ENCODE data around the gene SPNS2. TPM values are rescaled to one million over a fixed set of nuclear protein-coding genes. Genes with fewer than 3 reads are reported as not detected.

SPNS2 gene
- polyA plus RNA-seq, 1 donor from 2014 or later, result 39.7 TPM

DNA sequence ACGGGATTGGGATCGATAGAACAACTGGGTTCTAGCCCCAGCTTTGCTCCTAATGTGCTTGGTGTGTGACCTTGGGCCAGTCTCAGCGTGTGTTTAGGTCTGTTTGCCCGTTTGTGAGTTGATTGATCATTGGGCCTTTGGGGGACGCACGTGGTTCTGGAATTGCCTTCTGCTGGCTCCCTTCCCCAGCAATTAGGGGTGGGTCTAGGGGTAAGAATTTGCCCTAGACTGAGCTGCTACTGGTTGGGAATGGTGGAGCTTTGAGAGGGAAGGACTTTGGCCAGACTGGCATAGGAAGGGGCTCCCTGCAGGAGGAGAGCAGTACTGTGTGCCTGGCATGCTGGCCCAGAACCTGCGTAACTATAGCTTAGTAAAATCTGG, 1.5 kb downstream of the SPNS2 start:
- H3K9me3 ChIP-seq (ENCODE audit: low read length), result no peaks in the 10 kb centered on the region
- peak overlapping the region; percentile 95 for H3K9ac ChIP-seq (ENCODE audit: low read length)
- no peaks in the 10 kb centered on the region for H3K36me3 ChIP-seq (ENCODE audit: insufficient read depth, low read length)
- H3K27me3 ChIP-seq (ENCODE audit: insufficient read depth, low read depth, low read length), result peaks cover 11% of the 10 kb centered on the region
- peak overlapping the region; percentile 96 for H3K4me2 ChIP-seq (ENCODE audit: low read length)
- no peaks in the 10 kb centered on the region for H4K20me1 ChIP-seq (ENCODE audit: insufficient read depth)
- peak overlapping the region; percentile 81 for H3K27ac ChIP-seq (ENCODE audit: low read length)
- peaks cover 11% of the 10 kb centered on the region for H3K79me2 ChIP-seq (replicated peaks; ENCODE audit: insufficient read depth, low read length)
- peak overlapping the region; percentile 75 for H2AFZ ChIP-seq (ENCODE audit: low read depth, low read length)
- peak overlapping the region; percentile 97 for H3K4me3 ChIP-seq (ENCODE audit: low read length)
- H3K9me2 ChIP-seq (ENCODE audit: insufficient read depth, low read length), result no peaks in the 10 kb centered on the region
- H3F3A ChIP-seq (ENCODE audit: insufficient read depth, low read length, poor library complexity, severe bottlenecking), result peaks cover 4% of the 10 kb centered on the region
- no peak for TF ChIP-seq MXI1 (conservative IDR thresholded peaks at IDR 0.05; ENCODE audit: poor library complexity, severe bottlenecking)
- no peak for TF ChIP-seq TAF1 (IDR thresholded peaks at IDR 0.05; ENCODE audit: low read depth)
- TF ChIP-seq RAD21 (conservative IDR thresholded peaks at IDR 0.05), result no peak
- no peak for TF ChIP-seq EP300 (conservative IDR thresholded peaks at IDR 0.05; ENCODE audit: poor library complexity, severe bottlenecking)
- no peak for TF ChIP-seq SMC3 (conservative IDR thresholded peaks at IDR 0.05; ENCODE audit: poor library complexity)
- TF ChIP-seq, protein P1, sequence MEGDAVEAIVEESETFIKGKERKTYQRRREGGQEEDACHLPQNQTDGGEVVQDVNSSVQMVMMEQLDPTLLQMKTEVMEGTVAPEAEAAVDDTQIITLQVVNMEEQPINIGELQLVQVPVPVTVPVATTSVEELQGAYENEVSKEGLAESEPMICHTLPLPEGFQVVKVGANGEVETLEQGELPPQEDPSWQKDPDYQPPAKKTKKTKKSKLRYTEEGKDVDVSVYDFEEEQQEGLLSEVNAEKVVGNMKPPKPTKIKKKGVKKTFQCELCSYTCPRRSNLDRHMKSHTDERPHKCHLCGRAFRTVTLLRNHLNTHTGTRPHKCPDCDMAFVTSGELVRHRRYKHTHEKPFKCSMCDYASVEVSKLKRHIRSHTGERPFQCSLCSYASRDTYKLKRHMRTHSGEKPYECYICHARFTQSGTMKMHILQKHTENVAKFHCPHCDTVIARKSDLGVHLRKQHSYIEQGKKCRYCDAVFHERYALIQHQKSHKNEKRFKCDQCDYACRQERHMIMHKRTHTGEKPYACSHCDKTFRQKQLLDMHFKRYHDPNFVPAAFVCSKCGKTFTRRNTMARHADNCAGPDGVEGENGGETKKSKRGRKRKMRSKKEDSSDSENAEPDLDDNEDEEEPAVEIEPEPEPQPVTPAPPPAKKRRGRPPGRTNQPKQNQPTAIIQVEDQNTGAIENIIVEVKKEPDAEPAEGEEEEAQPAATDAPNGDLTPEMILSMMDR (IDR thresholded peaks at IDR 0.05; ENCODE audit: poor library complexity, severe bottlenecking), result no peak
- TF ChIP-seq POLR2AphosphoS5 (IDR thresholded peaks at IDR 0.05), result no peak
- TF ChIP-seq EZH2 (IDR thresholded peaks at IDR 0.05; ENCODE audit: borderline replicate concordance, insufficient read depth, low read length, poor library complexity, severe bottlenecking), result no peak
- TF ChIP-seq, protein P2, sequence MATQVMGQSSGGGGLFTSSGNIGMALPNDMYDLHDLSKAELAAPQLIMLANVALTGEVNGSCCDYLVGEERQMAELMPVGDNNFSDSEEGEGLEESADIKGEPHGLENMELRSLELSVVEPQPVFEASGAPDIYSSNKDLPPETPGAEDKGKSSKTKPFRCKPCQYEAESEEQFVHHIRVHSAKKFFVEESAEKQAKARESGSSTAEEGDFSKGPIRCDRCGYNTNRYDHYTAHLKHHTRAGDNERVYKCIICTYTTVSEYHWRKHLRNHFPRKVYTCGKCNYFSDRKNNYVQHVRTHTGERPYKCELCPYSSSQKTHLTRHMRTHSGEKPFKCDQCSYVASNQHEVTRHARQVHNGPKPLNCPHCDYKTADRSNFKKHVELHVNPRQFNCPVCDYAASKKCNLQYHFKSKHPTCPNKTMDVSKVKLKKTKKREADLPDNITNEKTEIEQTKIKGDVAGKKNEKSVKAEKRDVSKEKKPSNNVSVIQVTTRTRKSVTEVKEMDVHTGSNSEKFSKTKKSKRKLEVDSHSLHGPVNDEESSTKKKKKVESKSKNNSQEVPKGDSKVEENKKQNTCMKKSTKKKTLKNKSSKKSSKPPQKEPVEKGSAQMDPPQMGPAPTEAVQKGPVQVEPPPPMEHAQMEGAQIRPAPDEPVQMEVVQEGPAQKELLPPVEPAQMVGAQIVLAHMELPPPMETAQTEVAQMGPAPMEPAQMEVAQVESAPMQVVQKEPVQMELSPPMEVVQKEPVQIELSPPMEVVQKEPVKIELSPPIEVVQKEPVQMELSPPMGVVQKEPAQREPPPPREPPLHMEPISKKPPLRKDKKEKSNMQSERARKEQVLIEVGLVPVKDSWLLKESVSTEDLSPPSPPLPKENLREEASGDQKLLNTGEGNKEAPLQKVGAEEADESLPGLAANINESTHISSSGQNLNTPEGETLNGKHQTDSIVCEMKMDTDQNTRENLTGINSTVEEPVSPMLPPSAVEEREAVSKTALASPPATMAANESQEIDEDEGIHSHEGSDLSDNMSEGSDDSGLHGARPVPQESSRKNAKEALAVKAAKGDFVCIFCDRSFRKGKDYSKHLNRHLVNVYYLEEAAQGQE (IDR thresholded peaks at IDR 0.05; ENCODE audit: borderline replicate concordance), result no peak

DNA sequence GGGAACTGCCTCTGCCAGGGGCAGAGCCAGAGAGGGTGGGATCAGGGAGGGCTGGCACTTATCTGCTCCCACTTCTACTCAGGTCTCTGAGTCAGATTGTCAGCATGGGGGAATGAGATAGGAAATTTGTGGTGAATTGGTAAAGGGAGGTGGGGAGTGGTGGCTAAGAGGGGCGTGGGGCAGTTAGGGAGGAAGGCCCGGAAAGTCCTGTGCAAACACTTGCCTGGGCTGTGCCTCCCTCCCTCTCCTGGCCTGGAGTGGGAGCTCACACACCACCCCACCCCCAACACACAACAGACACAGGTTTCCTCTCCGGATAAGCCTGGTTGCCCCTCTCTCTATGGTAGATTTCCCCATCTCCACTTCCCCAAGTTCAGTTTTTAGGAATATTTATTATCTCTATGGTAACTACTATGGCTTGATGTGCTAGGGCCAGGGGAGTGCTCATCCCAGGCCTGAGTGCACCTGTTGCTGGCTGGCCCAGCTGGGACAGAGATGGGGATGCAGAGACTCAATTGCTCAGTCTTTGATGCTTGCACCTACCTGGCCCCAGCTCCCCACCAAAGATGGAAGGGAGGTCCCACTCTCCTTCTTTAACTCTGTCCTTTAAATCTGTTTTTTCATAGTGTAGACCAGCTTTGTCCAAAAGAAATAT, 2.7 kb downstream of the SPNS2 start:
- Histone ChIP-seq H2AFZ (ENCODE audit: low read depth, low read length) (no peak overlapping the region), H3K4me2 (ENCODE audit: low read length) (no peak overlapping the region), H3K9ac (ENCODE audit: low read length) (no peak overlapping the region), H3F3A (ENCODE audit: insufficient read depth, low read length, poor library complexity, severe bottlenecking) (peaks cover 4% of the 10 kb centered on the region), H3K27me3 (ENCODE audit: insufficient read depth, low read depth, low read length) (peaks cover 11% of the 10 kb centered on the region), H3K9me3 (ENCODE audit: low read length) (no peaks in the 10 kb centered on the region), H3K79me2 (replicated peaks; ENCODE audit: insufficient read depth, low read length) (peaks cover 11% of the 10 kb centered on the region), H3K9me2 (ENCODE audit: insufficient read depth, low read length) (no peaks in the 10 kb centered on the region), H4K20me1 (ENCODE audit: insufficient read depth) (no peaks in the 10 kb centered on the region), H3K4me3 (ENCODE audit: low read length) (peak overlapping the region; percentile 97), H3K36me3 (ENCODE audit: insufficient read depth, low read length) (no peaks in the 10 kb centered on the region), H3K27ac (ENCODE audit: low read length) (no peak overlapping the region)
- TF ChIP-seq, protein P2 (IDR thresholded peaks at IDR 0.05; ENCODE audit: borderline replicate concordance), result no peak
- no peak for TF ChIP-seq EZH2 (IDR thresholded peaks at IDR 0.05; ENCODE audit: borderline replicate concordance, insufficient read depth, low read length, poor library complexity, severe bottlenecking)
- no peak for TF ChIP-seq POLR2AphosphoS5 (IDR thresholded peaks at IDR 0.05)
- TF ChIP-seq TAF1 (IDR thresholded peaks at IDR 0.05; ENCODE audit: low read depth), result no peak
- TF ChIP-seq SMC3 (conservative IDR thresholded peaks at IDR 0.05; ENCODE audit: poor library complexity), result no peak
- TF ChIP-seq, protein P1 (IDR thresholded peaks at IDR 0.05; ENCODE audit: poor library complexity, severe bottlenecking), result no peak
- TF ChIP-seq MXI1 (conservative IDR thresholded peaks at IDR 0.05; ENCODE audit: poor library complexity, severe bottlenecking), result no peak
- TF ChIP-seq RAD21 (conservative IDR thresholded peaks at IDR 0.05), result no peak
- no peak for TF ChIP-seq EP300 (conservative IDR thresholded peaks at IDR 0.05; ENCODE audit: poor library complexity, severe bottlenecking)
